Vagina (tissue), 2 donors: ENCODE data around the gene LRRN2. TPM values are rescaled to one million over a fixed set of nuclear protein-coding genes. Genes with fewer than 3 reads are reported as not detected.

Experiments used
- DNase-seq, 2 donors: peaks; one replicate each; pipeline ENCODE4 v3.0.0-alpha.2; 2017; ENCODE audit errors: extremely low spot score in 2 of 2
- H3K27ac ChIP-seq: fragments of 200-600 bp; sonication (generic); one replicate; pipeline ENCODE4 v1.5.1; 2019
- H3K27me3 ChIP-seq: fragments of 200-600 bp; sonication (generic); one replicate; pipeline ENCODE4 v1.5.1; 2019
- H3K36me3 ChIP-seq, 2 donors: fragments of 200-600 bp; sonication (generic); one replicate each; pipeline ENCODE4 v1.5.1; 2017 to 2019
- H3K4me1 ChIP-seq: fragments of 200-600 bp; sonication (generic); one replicate; pipeline ENCODE4 v1.5.1; 2019
- H3K4me3 ChIP-seq, 2 donors: fragments of 200-600 bp; sonication (generic); 1 replicate in 1 of 2; 2 replicates in 1 of 2; pipeline ENCODE4 v1.5.1; 2016 to 2019
- H3K9me3 ChIP-seq: fragments of 200-600 bp; sonication (generic); one replicate; pipeline ENCODE4 v1.5.1; 2019
- CTCF ChIP-seq, 3 experiments: fragments of 450-650 bp in 2 of 3; fragments of 200-600 bp in 1 of 3; sonication (generic) in 1 of 3; IDR thresholded peaks; one replicate each; pipeline ENCODE4 v1.5.1; 2017 to 2019; ENCODE audit warnings: antibody characterized with exemption in 3 of 3, mild to moderate bottlenecking in 2 of 3, moderate library complexity in 2 of 3
- POLR2A ChIP-seq, 2 donors: fragments of 450-650 bp; IDR thresholded peaks; one replicate each; pipeline ENCODE4 v1.6.1; 2017; ENCODE audit warnings: antibody characterized with exemption in 2 of 2, mild to moderate bottlenecking in 2 of 2, moderate library complexity in 2 of 2
- POLR2AphosphoS5 ChIP-seq, 2 donors: sonication (generic); formaldehyde crosslinking; IDR thresholded peaks; one replicate each; pipeline ENCODE4 v1.9.0; 2017; ENCODE audit warnings: antibody characterized with exemption in 2 of 2, mild to moderate bottlenecking in 2 of 2, low read depth in 1 of 2; ENCODE audit not compliant: insufficient read depth in 1 of 2
- intact Hi-C: fragments of 100-400 bp; cut with DNase I; formaldehyde crosslinking; loops from one replicate; pipeline ENCODE4 v1.15.1; 2023
- total RNA-seq: library from RNA; depleted of rRNA; stranded (reverse); fragments of >200 nt; gene quantifications from one replicate; pipeline ENCODE4 v1.2.3, GENCODE V29; 2016

The LRRN2 gene
- total RNA-seq, 1 donor from 2014 or later = 3.4 TPM

GRCh38 chr1:204688007-204688406 is 2.5 kb upstream of the LRRN2 start:
- H3K4me1 ChIP-seq = peaks cover 17% of the 10 kb centered on the region
- H3K9me3 ChIP-seq = no peaks in the 10 kb centered on the region
- no peak for DNase-seq
- H3K36me3 ChIP-seq = no peaks in the 10 kb centered on the region
- H3K4me3 ChIP-seq = no peak overlapping the region
- no peak overlapping the region for H3K27ac ChIP-seq
- no peaks in the 10 kb centered on the region for H3K27me3 ChIP-seq
- intact Hi-C loops = no loop called here
- no peak for TF ChIP-seq POLR2AphosphoS5 (IDR thresholded peaks at IDR 0.05; ENCODE audit: insufficient read depth in 1 of 2, low read depth in 1 of 2)

GRCh38 chr1:204684571-204685235 is 835 bp downstream of the LRRN2 start:
- Histone ChIP-seq H3K9me3 (no peaks in the 10 kb centered on the region), H3K4me3 (peak overlapping the region; percentile 44 to 70), H3K4me1 (peaks cover 17% of the 10 kb centered on the region), H3K27me3 (no peaks in the 10 kb centered on the region), H3K27ac (no peak overlapping the region), H3K36me3 (no peaks in the 10 kb centered on the region)
- TF ChIP-seq CTCF (IDR thresholded peaks at IDR 0.05) = no peak
- TF ChIP-seq POLR2AphosphoS5 (IDR thresholded peaks at IDR 0.05; ENCODE audit: insufficient read depth in 1 of 2, low read depth in 1 of 2) = no peak
- no peak for TF ChIP-seq POLR2A (IDR thresholded peaks at IDR 0.05)
- intact Hi-C loops = no loop called here
- DNase-seq = no peak

GRCh38 chr1:204684206-204684570 is 1.4 kb downstream of the LRRN2 start:
- Histone ChIP-seq H3K27me3 (no peaks in the 10 kb centered on the region), H3K4me3 (peak overlapping the region; percentile 44 to 70), H3K27ac (no peak overlapping the region), H3K36me3 (no peaks in the 10 kb centered on the region), H3K4me1 (peaks cover 17% of the 10 kb centered on the region), H3K9me3 (no peaks in the 10 kb centered on the region)
- no peak for DNase-seq
- TF ChIP-seq POLR2A (IDR thresholded peaks at IDR 0.05) (no peak), POLR2AphosphoS5 (IDR thresholded peaks at IDR 0.05; ENCODE audit: insufficient read depth in 1 of 2, low read depth in 1 of 2) (no peak), CTCF (IDR thresholded peaks at IDR 0.05) (no peak)
- intact Hi-C loops = no loop called here

- Histone ChIP-seq H3K9me3 (no peaks in the 10 kb centered on the region), H3K4me3 (peak overlapping the region in 1 of 2 donors; percentile 70), H3K27ac (no peak overlapping the region), H3K4me1 (peaks cover 17% of the 10 kb centered on the region), H3K27me3 (no peaks in the 10 kb centered on the region), H3K36me3 (no peaks in the 10 kb centered on the region)
- intact Hi-C loops = no loop called here
- no peak for DNase-seq
- no peak for TF ChIP-seq POLR2A (IDR thresholded peaks at IDR 0.05)
- TF ChIP-seq POLR2AphosphoS5 (IDR thresholded peaks at IDR 0.05; ENCODE audit: insufficient read depth in 1 of 2, low read depth in 1 of 2) = no peak
- no peak for TF ChIP-seq CTCF (IDR thresholded peaks at IDR 0.05)
Measured at GRCh38 chr1:204683284-204684205, 2.0 kb downstream of the LRRN2 start.

GRCh38 chr1:204680461-204680860 is 5.1 kb downstream of the LRRN2 start:
- TF ChIP-seq POLR2AphosphoS5 (IDR thresholded peaks at IDR 0.05; ENCODE audit: insufficient read depth in 1 of 2, low read depth in 1 of 2) = no peak
- TF ChIP-seq CTCF (IDR thresholded peaks at IDR 0.05) = no peak
- no peak for TF ChIP-seq POLR2A (IDR thresholded peaks at IDR 0.05)
- DNase-seq = no peak

More at GRCh38 chr1:204680461-204680860, 5.1 kb downstream of the LRRN2 start:
- H3K27me3 ChIP-seq = no peaks in the 10 kb centered on the region
- intact Hi-C loops = no loop called here
- H3K36me3 ChIP-seq = no peaks in the 10 kb centered on the region
- H3K9me3 ChIP-seq = no peaks in the 10 kb centered on the region
- H3K27ac ChIP-seq = no peak overlapping the region
- no peak overlapping the region for H3K4me3 ChIP-seq
- H3K4me1 ChIP-seq = peaks cover 14% of the 10 kb centered on the region
